ENCODE data around the gene BACE1.

DNA sequence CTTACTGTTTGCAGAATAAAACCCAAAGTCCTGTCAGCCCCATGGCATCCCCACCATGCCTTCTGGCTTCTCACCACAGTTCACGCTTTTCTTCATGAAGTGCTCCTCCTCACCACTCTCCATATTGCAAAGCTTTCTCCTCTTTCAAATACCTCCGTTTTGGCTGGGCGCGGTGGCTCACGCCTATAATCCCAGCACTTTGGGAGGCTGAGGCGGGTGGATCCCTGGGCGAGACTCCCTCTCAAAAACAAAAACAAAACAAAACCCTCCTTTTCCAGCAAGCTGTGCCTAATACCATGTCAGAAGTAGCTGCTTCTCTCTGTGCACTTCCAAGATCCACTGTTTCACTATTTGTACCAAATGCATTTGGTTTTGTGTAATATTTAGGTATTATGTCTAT is 6.7 kb downstream of the BACE1 start:
- TF ChIP-seq NANOG (IDR thresholded peaks at IDR 0.05; ENCODE audit: borderline replicate concordance) = no peak
- TF ChIP-seq, protein P1, sequence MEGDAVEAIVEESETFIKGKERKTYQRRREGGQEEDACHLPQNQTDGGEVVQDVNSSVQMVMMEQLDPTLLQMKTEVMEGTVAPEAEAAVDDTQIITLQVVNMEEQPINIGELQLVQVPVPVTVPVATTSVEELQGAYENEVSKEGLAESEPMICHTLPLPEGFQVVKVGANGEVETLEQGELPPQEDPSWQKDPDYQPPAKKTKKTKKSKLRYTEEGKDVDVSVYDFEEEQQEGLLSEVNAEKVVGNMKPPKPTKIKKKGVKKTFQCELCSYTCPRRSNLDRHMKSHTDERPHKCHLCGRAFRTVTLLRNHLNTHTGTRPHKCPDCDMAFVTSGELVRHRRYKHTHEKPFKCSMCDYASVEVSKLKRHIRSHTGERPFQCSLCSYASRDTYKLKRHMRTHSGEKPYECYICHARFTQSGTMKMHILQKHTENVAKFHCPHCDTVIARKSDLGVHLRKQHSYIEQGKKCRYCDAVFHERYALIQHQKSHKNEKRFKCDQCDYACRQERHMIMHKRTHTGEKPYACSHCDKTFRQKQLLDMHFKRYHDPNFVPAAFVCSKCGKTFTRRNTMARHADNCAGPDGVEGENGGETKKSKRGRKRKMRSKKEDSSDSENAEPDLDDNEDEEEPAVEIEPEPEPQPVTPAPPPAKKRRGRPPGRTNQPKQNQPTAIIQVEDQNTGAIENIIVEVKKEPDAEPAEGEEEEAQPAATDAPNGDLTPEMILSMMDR (conservative IDR thresholded peaks at IDR 0.05; ENCODE audit: low read depth in 2 of 2) = no peak

All from GM23338 (cell line).